Heart left ventricle (tissue), 16 donors: Measurements from ENCODE around the gene TMEM109. TPM values are rescaled to one million over a fixed set of nuclear protein-coding genes. Genes with fewer than 3 reads are reported as not detected.

Experiments
- ATAC-seq, 4 donors: fragments of 200-7000 bp; cut with Tn5 transposase; one replicate each; pipeline ENCODE4 v1.9.1; 2020 to 2022; ENCODE audit warnings: moderate library complexity in 4 of 4, mild to moderate bottlenecking in 3 of 4, moderate number of reproducible peaks in 1 of 4
- DNase-seq, 5 donors: peaks; one replicate each; pipeline ENCODE4 v3.0.0-alpha.2; 2020
- H3K27ac ChIP-seq, 12 donors: fragments of 200-600 bp; sonication (generic) in 4 of 12; one replicate each; pipeline versions ENCODE4 v1.5.0 to v1.8.0; 2016 to 2022; ENCODE audit warnings: mild to moderate bottlenecking in 2 of 12
- H3K27me3 ChIP-seq, 9 donors: fragments of 200-600 bp; sonication (generic) in 2 of 9; one replicate each; pipeline versions ENCODE4 v1.5.1 to v1.8.0; 2016 to 2022; ENCODE audit warnings: mild to moderate bottlenecking in 3 of 9
- H3K36me3 ChIP-seq, 9 donors: fragments of 200-600 bp; sonication (generic) in 2 of 9; one replicate each; pipeline versions ENCODE4 v1.5.0 to v1.8.0; 2018 to 2022; ENCODE audit warnings: mild to moderate bottlenecking in 2 of 9
- H3K4me1 ChIP-seq, 12 donors: fragments of 200-600 bp; sonication (generic) in 4 of 12; one replicate each; pipeline versions ENCODE4 v1.5.0 to v1.8.0; 2016 to 2022; ENCODE audit warnings: mild to moderate bottlenecking in 3 of 12
- H3K4me3 ChIP-seq, 12 donors: fragments of 200-600 bp; sonication (generic) in 4 of 12; one replicate each; pipeline versions ENCODE4 v1.5.0 to v1.8.0; 2017 to 2022; ENCODE audit warnings: mild to moderate bottlenecking in 9 of 12, moderate library complexity in 4 of 12
- H3K9me3 ChIP-seq, 12 donors: fragments of 200-600 bp; sonication (generic) in 4 of 12; one replicate each; pipeline versions ENCODE4 v1.5.0 to v1.8.0; 2016 to 2022; ENCODE audit warnings: mild to moderate bottlenecking in 1 of 12
- CTCF ChIP-seq, 12 donors: fragments of 200-600 bp; sonication (generic) in 4 of 12; IDR thresholded peaks; one replicate each; pipeline versions ENCODE4 v1.5.0 to v1.8.0; 2018 to 2022; ENCODE audit warnings: antibody characterized with exemption in 12 of 12, mild to moderate bottlenecking in 5 of 12
- POLR2A ChIP-seq, 2 donors: fragments of 450-650 bp; IDR thresholded peaks; one replicate each; pipeline ENCODE4 v1.6.1; 2017; ENCODE audit warnings: antibody characterized with exemption in 2 of 2, mild to moderate bottlenecking in 2 of 2, moderate library complexity in 2 of 2
- WGBS, 4 donors: extraction: QIAGEN DNeasy Blood & Tissue Kit in 2 of 4; methylation state at CpG; one replicate each; pipeline versions ENCODE4 v1.1.5 to v1.1.7; 2013 to 2018; 5-methylcytosine and 5-hydroxymethylcytosine counted together
- intact Hi-C, 10 donors: fragments of 100-400 bp; cut with DNase I; formaldehyde crosslinking; loops; one replicate each; pipeline versions ENCODE4 v1.11.1 to v1.14.2; 2022
- polyA plus RNA-seq, 2 donors: library from polyadenylated mRNA; stranded (reverse); fragments of 200-250 nt; gene quantifications; one replicate each; pipeline ENCODE4 v1.2.3, GENCODE V29; 2013
- total RNA-seq, 9 donors: library from RNA; depleted of rRNA in 2 of 9; stranded (reverse); fragments of >200 nt in 2 of 9; fragmentation: NEBNext Ultra II Directional in 3 of 9; extraction: Animal tissue kit (Norgen Biotek cat#: 25700) in 3 of 9; gene quantifications; one replicate each; pipeline versions ENCODE4 v1.1.0 to v1.2.4, GENCODE V29; 2016 to 2023
- donor health status: ischemic (EF 13 %, LVEDD 7.1; RV severe dilation, severe dysfunction).
- donor health status: healthy with polysubstance abuse.
- donor health status: DM: no; HTN: yes; CAD: no.
- donor health status: DM: no; HTN: no; CAD: no.
- donor health status: ischemic (EF 25% LVEDD 6.9; RV normal size, moderate dysfunction).
- donor health status: ischemic (EF 25% LVEDD 5.7; RV mildly dilated, moderate dysfunction).
- donor health status: healthy.
- donor health status: DM: yes; HTN: yes; CAD: no.
- donor health status: ischemic (EF 35%, LVEDD 5.7; RV mildly dilated, moderate dysfunction).
- donor health status: nonischemic (EF 11% LVEDD 7.7; RV severe dilation, severe dysfunction).
- donor health status: DM: yes; HTN: yes; CAD: no.
- donor health status: PGD.
- donor health status: ischemic (EF 29% LVEDD 5.4; RV normal size, mild dysfunction).
- donor health status: nonischemic (EF 23%, LVEDD 6.1; RV moderate dilation, normal function).

Gene TMEM109
- total and polyA plus RNA-seq, 11 donors, result 71.8 to 131 (median 96.3) TPM

GRCh38 chr11:60970890-60971289 is 56.9 kb downstream of the TMEM109 start:
- WGBS, 4 donors, result 64 to 83% (median 80%) methylated on average over 4 to 5 of the region's 5 CpGs
- Histone ChIP-seq H3K36me3 (no peaks in the 10 kb centered on the region), H3K4me1 (peaks cover 0 to 14% (median 0%) of the 10 kb centered on the region in 12 donors), H3K9me3 (peaks cover 0 to 8% (median 0%) of the 10 kb centered on the region in 12 donors), H3K27ac (no peak overlapping the region), H3K27me3 (no peaks in the 10 kb centered on the region), H3K4me3 (no peak overlapping the region)
- TF ChIP-seq POLR2A (IDR thresholded peaks at IDR 0.05), result no peak
- TF ChIP-seq CTCF (IDR thresholded peaks at IDR 0.05), result no peak
- DNase-seq (no peak), ATAC-seq (no peak)
- intact Hi-C loops, result loop anchor here in 7 of 10 donors (1.0 to 2.0 kb wide), 5 partner anchors 158 to 218 kb away; no protein-coding TSS in a partner anchor

GRCh38 chr11:60971520-60971919 is 57.6 kb downstream of the TMEM109 start, which contains the start of gene CD6:
Gene CD6, plus strand, starts transcription at chr11:60971680. Its CDS starts 186 bp downstream, at chr11:60971866.
- Histone ChIP-seq H3K36me3 (no peaks in the 10 kb centered on the region), H3K4me1 (peaks cover 0 to 14% (median 0%) of the 10 kb centered on the region in 12 donors), H3K27ac (peak within 1 kb of the TSS in 1 of 12 donors; percentile 76), H3K9me3 (peaks cover 0 to 8% (median 0%) of the 10 kb centered on the region in 12 donors), H3K4me3 (peak within 1 kb of the TSS in 2 of 12 donors; percentile 32 to 57), H3K27me3 (no peaks in the 10 kb centered on the region)
- intact Hi-C loops, result loop anchor here in 6 of 10 donors (2.0 kb wide), 3 partner anchors 157 to 217 kb away; no protein-coding TSS in a partner anchor
- 84 to 93% (median 90%) methylated on average over 16 of the region's 16 CpGs for WGBS, 4 donors
- no peak for TF ChIP-seq POLR2A (IDR thresholded peaks at IDR 0.05)
- TF ChIP-seq CTCF (IDR thresholded peaks at IDR 0.05), result no peak
- ATAC-seq (peak in 1 of 4 donors; percentile 19), DNase-seq (no peak)

GRCh38 chr11:60972182-60973030 is 58.4 kb downstream of the TMEM109 start:
- Histone ChIP-seq H3K27ac (peak overlapping the region in 1 of 12 donors; percentile 76), H3K4me3 (peak overlapping the region in 3 of 12 donors; percentile 6 to 57 (median 32))
- no peak for ATAC-seq

More at GRCh38 chr11:60972182-60973030, 58.4 kb downstream of the TMEM109 start:
- TF ChIP-seq POLR2A (IDR thresholded peaks at IDR 0.05) (no peak), CTCF (IDR thresholded peaks at IDR 0.05) (no peak)
- intact Hi-C loops, result no loop called here
- no peak for DNase-seq
- Histone ChIP-seq H3K27me3 (no peaks in the 10 kb centered on the region), H3K9me3 (peaks cover 0 to 8% (median 0%) of the 10 kb centered on the region in 12 donors), H3K4me1 (peaks cover 0 to 14% (median 0%) of the 10 kb centered on the region in 12 donors), H3K36me3 (no peaks in the 10 kb centered on the region)
- 87 to 90% (median 89%) methylated on average over 10 to 15 of the region's 15 CpGs for WGBS, 4 donors

Other genes with a start within 250 kb of the TMEM109 start
- gene MS4A8, start 214.5 kb upstream of the TMEM109 start, total RNA-seq, result not detected
- gene MS4A8, start 214.5 kb upstream of the TMEM109 start, polyA plus RNA-seq, result not detected
- not detected for gene MS4A18, start 189.4 kb upstream of the TMEM109 start, total RNA-seq
- not detected for gene MS4A18, start 189.4 kb upstream of the TMEM109 start, polyA plus RNA-seq
- gene MS4A15, start 157.3 kb upstream of the TMEM109 start, total RNA-seq, result not detected
- not detected for gene MS4A15, start 157.3 kb upstream of the TMEM109 start, polyA plus RNA-seq
- gene MS4A10, start 128.8 kb upstream of the TMEM109 start, total RNA-seq, result not detected
- gene MS4A10, start 128.8 kb upstream of the TMEM109 start, polyA plus RNA-seq, result not detected
- gene CCDC86, start 72.0 kb upstream of the TMEM109 start, total RNA-seq, result 10 to 100 TPM in 5 of 9 donors, 1 to 10 TPM in 4; 6.0 to 26.7 (median 10.1) TPM
- 10 to 100 TPM in 1 of 2 donors, 1 to 10 TPM in 1; 8.1 to 33.3 TPM for gene CCDC86, start 72.0 kb upstream of the TMEM109 start, polyA plus RNA-seq
- 1 to 10 TPM in 8 of 9 donors, under 1 TPM in 1; 0.61 to 7.9 (median 1.4) TPM for gene PTGDR2, start 58.2 kb upstream of the TMEM109 start, total RNA-seq
- 1 to 10 TPM in 1 of 2 donors, under 1 TPM in 1; 0.76 to 4.3 TPM for gene PTGDR2, start 58.2 kb upstream of the TMEM109 start, polyA plus RNA-seq
- gene ZP1, start 46.6 kb upstream of the TMEM109 start, total RNA-seq, result under 1 TPM in 2 of 9 donors, not detected in 7; 0.30 to 0.95 TPM
- under 1 TPM; 0.15 to 0.33 TPM for gene ZP1, start 46.6 kb upstream of the TMEM109 start, polyA plus RNA-seq
- 10 to 100 TPM; 30.8 to 72.0 (median 40.8) TPM for gene PRPF19, start 7.6 kb upstream of the TMEM109 start, total RNA-seq
- 10 to 100 TPM; 35.5 to 62.2 TPM for gene PRPF19, start 7.6 kb upstream of the TMEM109 start, polyA plus RNA-seq
- gene TMEM132A, start 10.3 kb downstream of the TMEM109 start, total RNA-seq, result 10 to 100 TPM in 2 of 9 donors, 1 to 10 TPM in 7; 3.1 to 16.1 (median 8.5) TPM
- gene TMEM132A, start 10.3 kb downstream of the TMEM109 start, polyA plus RNA-seq, result 1 to 10 TPM; 7.0 to 8.9 TPM
- 10 to 100 TPM; 11.9 to 85.1 (median 19.1) TPM for gene SLC15A3, start 38.0 kb downstream of the TMEM109 start, total RNA-seq
- 10 to 100 TPM; 14.8 to 26.4 TPM for gene SLC15A3, start 38.0 kb downstream of the TMEM109 start, polyA plus RNA-seq
- 1 to 10 TPM in 2 of 9 donors, under 1 TPM in 6, not detected in 1; 0.12 to 6.1 (median 0.40) TPM for gene CD6, start 57.5 kb downstream of the TMEM109 start, total RNA-seq
- under 1 TPM; 0.08 to 0.19 TPM for gene CD6, start 57.5 kb downstream of the TMEM109 start, polyA plus RNA-seq
- 1 to 10 TPM in 2 of 9 donors, under 1 TPM in 6, not detected in 1; 0.12 to 6.0 (median 0.23) TPM for gene CD5, start 188.3 kb downstream of the TMEM109 start, total RNA-seq
- under 1 TPM in 1 of 2 donors, not detected in 1; 0.10 TPM for gene CD5, start 188.3 kb downstream of the TMEM109 start, polyA plus RNA-seq
- gene VPS37C, start 247.3 kb downstream of the TMEM109 start, total RNA-seq, result 10 to 100 TPM; 11.4 to 27.6 (median 17.1) TPM
- gene VPS37C, start 247.3 kb downstream of the TMEM109 start, polyA plus RNA-seq, result 10 to 100 TPM; 11.0 to 29.0 TPM